ENCODE measurements around the gene C11orf98.
"Not testable (repeated sequence)": the region's sequence is repeated elsewhere in the genome, so short reads cannot be mapped to it uniquely, and the experiment has no call there.

C11orf98 gene

DNA sequence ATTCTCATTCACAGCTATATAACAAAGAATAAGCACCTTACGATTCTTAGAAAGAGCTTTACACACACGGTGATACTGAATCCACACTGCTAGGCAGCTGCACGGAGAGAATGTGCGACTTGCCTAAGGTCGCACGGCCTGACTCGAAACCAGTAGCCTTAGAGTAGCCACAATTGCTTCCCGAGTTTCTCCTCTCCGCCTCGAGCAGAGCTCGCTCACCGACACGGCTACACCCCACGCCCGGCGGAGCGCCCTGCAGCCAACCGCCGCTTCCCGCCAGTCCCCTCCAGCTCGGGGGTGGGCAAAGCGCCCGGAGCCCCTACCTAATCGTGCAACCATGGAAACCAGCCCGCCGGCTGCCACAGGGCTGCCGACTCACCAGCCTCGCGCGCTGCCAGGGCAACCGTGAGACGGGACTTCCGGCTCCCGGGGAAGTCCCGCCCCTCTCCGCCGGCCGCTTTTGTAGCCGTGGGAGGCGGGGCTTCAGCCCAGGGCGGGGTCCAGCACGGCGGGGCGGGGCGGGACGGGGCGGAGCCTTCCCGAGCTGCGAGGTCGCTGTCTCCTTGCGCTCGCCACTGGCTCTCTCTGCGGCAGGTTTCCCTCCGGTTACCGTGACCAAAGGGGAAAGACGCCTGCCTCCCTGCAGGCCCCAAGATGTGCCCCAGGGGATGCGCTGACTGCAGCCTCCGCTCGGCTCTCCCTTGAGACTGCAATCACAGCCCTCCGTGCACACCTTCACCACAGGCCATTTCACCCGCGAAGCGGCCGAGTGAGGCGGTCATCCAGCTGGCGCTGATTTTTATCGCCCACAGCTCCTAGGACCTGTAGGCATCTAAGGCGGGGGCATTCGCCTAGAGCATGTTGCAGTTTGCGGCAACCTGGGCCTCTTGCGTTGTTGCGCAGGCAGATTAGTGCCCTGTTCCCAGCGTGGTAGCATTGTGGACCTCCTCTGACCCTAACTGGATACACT lies 41.2 kb upstream of the C11orf98 start:
- Histone ChIP-seq H3K36me3 (peaks cover 54% of the 10 kb centered on the region), H3K27me3 (ENCODE audit: insufficient read depth, low read depth, severe bottlenecking) (no peaks in the 10 kb centered on the region), H3K9me3 (ENCODE audit: severe bottlenecking) (no peaks in the 10 kb centered on the region), H3K4me3 (ENCODE audit: low read depth, low read length) (peak overlapping the region; percentile 60), H3K27ac (peak overlapping the region; percentile 84)
- TF ChIP-seq, protein P1, sequence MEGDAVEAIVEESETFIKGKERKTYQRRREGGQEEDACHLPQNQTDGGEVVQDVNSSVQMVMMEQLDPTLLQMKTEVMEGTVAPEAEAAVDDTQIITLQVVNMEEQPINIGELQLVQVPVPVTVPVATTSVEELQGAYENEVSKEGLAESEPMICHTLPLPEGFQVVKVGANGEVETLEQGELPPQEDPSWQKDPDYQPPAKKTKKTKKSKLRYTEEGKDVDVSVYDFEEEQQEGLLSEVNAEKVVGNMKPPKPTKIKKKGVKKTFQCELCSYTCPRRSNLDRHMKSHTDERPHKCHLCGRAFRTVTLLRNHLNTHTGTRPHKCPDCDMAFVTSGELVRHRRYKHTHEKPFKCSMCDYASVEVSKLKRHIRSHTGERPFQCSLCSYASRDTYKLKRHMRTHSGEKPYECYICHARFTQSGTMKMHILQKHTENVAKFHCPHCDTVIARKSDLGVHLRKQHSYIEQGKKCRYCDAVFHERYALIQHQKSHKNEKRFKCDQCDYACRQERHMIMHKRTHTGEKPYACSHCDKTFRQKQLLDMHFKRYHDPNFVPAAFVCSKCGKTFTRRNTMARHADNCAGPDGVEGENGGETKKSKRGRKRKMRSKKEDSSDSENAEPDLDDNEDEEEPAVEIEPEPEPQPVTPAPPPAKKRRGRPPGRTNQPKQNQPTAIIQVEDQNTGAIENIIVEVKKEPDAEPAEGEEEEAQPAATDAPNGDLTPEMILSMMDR (IDR thresholded peaks at IDR 0.05; ENCODE audit: low read depth, low read length) = no peak
- DNase-seq = peak; percentile 94

DNA sequence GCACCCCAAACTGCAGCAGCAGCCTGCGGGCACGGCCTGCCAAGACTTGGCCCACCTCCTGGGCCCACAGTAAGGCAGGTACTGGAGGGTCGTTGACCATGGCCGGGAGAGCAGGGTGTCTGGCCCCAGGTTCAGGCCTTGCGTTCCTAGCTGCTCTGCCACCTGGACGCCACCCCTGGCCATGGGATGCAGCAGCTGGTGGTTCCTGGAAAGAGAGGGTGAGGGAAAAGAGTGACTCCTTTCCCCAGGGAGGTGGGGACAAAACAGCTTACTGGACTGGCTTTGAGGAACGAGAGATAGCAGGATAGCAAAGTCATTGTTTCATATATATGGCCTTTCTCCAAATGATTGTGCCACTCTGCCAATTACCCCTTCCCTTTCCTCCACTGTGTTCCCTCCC lies 40.4 kb upstream of the C11orf98 start:
- H3K27ac ChIP-seq = peak overlapping the region; percentile 81
- peak overlapping the region; percentile 60 for H3K4me3 ChIP-seq (ENCODE audit: low read depth, low read length)
- TF ChIP-seq, protein P1 (IDR thresholded peaks at IDR 0.05; ENCODE audit: low read depth, low read length) = no peak
- no peaks in the 10 kb centered on the region for H3K9me3 ChIP-seq (ENCODE audit: severe bottlenecking)
- no peaks in the 10 kb centered on the region for H3K27me3 ChIP-seq (ENCODE audit: insufficient read depth, low read depth, severe bottlenecking)
- H3K36me3 ChIP-seq = peaks cover 50% of the 10 kb centered on the region
- DNase-seq = peak; percentile 54

GRCh38 chr11:62703921-62704320 lies 38.9 kb upstream of the C11orf98 start:
- H3K9me3 ChIP-seq (ENCODE audit: severe bottlenecking); H3K4me3 ChIP-seq (ENCODE audit: low read depth, low read length); DNase-seq; H3K27me3 ChIP-seq (ENCODE audit: insufficient read depth, low read depth, severe bottlenecking); H3K27ac ChIP-seq: not testable (repeated sequence)
- peaks cover 45% of the 10 kb centered on the region for H3K36me3 ChIP-seq

DNA sequence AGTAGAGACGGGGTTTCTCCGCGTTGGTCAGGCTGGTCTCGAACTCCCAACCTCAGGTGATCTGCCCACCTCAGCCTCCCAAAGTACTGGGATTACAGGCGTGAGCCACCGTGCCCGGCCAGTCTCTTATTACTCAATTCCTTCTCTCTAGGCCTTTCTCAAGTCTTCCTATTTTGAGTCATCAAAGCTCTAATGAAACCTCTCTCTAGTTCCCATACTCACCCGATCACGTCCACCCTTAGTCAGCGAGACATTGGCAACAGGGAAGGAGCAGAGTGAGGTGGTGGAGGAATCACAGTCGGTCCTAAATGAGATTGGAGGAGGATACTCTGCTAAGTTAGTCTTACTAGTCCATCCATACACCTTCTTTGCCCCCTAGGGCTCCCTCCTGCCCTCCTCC lies 37.2 kb upstream of the C11orf98 start:
- DNase-seq = no peak
- H3K36me3 ChIP-seq = peaks cover 47% of the 10 kb centered on the region
- no peaks in the 10 kb centered on the region for H3K27me3 ChIP-seq (ENCODE audit: insufficient read depth, low read depth, severe bottlenecking)
- H3K27ac ChIP-seq = no peak overlapping the region
- H3K9me3 ChIP-seq (ENCODE audit: severe bottlenecking) = no peaks in the 10 kb centered on the region
- TF ChIP-seq, protein P1 (IDR thresholded peaks at IDR 0.05; ENCODE audit: low read depth, low read length) = no peak
- H3K4me3 ChIP-seq (ENCODE audit: low read depth, low read length) = no peak overlapping the region

DNA sequence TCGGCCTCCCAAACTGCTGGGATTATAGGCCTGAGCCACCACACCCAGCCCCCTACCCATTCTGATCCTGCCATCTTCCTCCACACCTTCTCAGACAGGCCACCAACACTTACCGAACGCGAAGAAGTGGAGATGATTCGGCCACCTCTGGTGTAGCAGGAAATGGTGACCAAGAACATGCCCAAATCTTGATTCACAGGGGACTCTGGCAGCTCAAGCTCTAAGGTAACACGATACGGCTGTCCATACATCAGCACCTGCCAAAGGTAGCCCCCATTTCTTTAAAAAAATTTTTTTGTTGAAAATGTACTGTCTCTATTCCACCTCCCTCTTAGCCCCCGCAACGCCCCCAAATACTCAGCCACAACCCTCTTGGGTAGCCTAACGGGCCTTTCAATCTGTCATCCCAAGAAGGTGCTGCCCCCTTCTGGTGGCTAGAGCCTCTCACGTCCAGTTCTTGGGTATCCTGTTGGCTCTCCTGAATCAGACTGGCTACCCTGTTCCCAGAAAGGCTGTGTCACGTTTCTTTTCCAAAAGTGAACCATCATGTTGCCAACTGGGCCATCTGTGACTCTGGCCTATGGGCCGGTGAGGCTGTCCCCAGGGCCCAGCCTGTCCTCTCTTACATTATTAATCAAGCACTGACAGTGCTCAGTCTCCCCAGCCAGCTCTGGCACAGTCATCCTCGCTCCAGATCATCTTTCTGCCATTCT lies 29.6 kb upstream of the C11orf98 start:
- H3K9me3 ChIP-seq (ENCODE audit: severe bottlenecking) = no peaks in the 10 kb centered on the region
- H3K36me3 ChIP-seq = peaks cover 59% of the 10 kb centered on the region
- peak; percentile 83 for DNase-seq
- no peaks in the 10 kb centered on the region for H3K27me3 ChIP-seq (ENCODE audit: insufficient read depth, low read depth, severe bottlenecking)
- peak overlapping the region; percentile 11 for H3K27ac ChIP-seq
- H3K4me3 ChIP-seq (ENCODE audit: low read depth, low read length) = no peak overlapping the region
- TF ChIP-seq, protein P1 (IDR thresholded peaks at IDR 0.05; ENCODE audit: low read depth, low read length) = peak; percentile 80

GRCh38 chr11:62693624-62694023 lies 28.6 kb upstream of the C11orf98 start:
- not testable (repeated sequence) for H3K9me3 ChIP-seq (ENCODE audit: severe bottlenecking); H3K4me3 ChIP-seq (ENCODE audit: low read depth, low read length); H3K27ac ChIP-seq; H3K27me3 ChIP-seq (ENCODE audit: insufficient read depth, low read depth, severe bottlenecking); DNase-seq
- H3K36me3 ChIP-seq = peaks cover 56% of the 10 kb centered on the region
